Left hindlimb (tissue), 1 donor: ENCODE measurements around the gene TTC22.
"Not testable (repeated sequence)": the region's sequence is repeated elsewhere in the genome, so short reads cannot be mapped to it uniquely, and the experiment has no call there.

Source experiments
- DNase-seq: peaks from one replicate; pipeline ENCODE4 v3.0.0-alpha.2; 2018

TTC22 gene

DNA sequence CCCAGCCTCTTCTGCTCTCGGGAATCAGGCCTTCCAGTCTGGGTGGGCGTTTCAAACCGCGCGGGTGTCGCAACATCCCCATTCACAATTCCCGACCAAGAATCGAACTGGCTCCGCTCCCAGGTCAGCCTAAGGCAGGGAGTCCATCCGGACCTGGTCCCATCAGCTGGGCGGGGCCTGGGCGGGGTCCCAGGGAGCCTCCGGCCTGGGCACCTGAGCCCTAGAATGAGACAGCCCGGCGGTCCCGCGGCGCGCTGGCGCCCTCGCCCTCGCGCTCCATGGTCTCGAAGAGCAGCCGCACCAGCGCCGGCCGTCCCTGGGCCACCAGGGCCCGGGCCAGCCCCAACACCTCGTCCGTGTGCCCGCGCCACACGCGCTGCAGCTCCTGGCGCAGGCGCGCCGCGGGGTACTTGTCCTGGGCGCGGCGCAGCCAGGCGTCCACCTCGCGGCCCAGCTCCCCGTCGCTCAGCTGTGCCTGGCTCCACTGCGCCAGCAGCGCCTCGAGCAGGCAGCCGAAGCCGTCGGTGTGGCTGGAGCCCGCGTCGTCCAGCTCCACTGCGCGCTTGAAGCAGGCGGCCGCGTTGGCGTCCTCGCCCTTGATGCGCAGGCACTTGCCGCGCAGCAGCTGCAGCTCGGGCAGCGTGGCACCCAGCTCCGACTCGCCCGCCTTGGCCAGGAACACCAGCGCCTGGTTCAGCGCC, 19.9 kb downstream of the TTC22 start:
- DNase-seq = no peak

DNA sequence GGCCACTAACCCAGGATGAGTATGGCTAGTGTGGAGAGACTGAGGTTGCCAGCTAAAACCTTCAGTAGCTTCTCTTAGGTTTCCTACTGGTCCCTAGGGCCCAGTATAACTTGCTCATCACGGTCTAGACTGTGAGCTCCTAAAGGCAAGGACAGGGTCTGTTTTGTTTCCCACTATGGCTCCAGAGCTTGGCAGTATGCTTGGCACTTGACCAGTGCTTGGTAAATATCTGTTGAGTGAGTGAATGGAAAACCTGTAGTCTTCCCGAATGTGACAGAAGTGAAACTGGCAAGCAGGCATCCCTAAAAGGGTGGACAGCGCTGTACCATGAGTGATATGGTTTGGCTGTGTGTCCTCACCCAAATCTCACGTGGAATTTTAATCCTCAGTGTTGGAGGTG, 23.7 kb downstream of the TTC22 start:
- no peak for DNase-seq

DNA sequence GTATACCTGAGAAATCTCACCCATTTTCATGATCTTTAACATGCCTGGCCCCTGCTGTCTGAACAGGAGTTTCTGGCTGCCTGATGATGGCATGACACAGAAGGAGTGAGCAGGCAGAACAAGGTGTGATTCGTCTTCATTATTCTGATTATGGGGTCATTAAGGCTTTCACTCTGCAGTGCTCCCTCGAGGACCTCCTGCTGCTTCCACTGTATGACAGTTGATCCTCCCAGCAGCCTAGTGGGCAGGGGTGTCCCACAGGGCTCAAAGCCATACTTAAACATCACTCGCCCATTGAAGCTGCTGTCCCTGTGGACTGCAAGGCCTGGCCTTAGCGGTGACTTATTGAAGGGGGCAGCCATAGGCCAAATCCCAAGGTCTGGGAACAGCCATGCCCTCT, 24.1 kb downstream of the TTC22 start:
- DNase-seq = no peak

DNA sequence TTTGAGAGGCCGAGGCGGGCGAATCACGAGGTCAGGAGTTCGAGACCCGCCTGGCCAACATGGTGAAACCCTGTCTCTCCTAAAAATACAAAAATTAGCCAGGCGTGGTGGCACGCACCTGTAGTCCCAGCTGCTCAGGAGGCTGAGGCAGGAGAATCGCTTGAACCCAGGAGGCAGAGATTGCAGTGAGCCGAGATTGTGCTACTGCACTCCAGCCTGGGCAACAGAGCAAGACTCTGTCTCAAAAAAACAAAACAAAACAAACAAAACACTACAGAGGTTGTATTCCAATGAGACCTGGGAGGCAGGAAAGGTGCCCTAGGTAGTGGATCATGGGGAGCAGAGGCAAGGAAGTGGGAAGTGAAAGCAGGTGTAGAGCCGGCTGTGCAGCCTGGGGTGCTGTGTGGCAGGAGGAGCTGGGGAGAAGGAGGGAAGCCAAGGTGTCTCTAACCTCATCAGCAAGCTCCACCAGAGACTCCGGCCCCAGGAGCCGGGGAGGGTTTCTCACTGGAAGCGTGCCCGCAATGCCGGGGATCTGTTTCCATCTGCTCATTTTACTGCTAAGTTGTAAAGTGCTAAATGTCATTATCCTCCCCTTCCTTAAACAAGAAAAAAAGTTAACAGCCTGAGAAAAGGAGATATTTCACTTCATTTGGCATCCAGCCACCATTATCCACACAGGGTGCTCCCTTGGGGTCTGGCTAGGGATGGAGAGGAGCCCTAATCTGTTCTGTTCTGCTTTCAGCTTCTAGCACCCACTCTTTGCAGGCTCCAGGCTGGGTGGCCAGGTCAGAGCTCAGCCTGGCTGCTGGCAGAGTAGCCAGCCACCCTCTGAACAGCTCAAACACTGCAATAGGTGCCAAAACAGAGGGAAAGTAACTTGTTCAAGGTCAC, 25.0 kb downstream of the TTC22 start:
- DNase-seq = not testable (repeated sequence)

DNA sequence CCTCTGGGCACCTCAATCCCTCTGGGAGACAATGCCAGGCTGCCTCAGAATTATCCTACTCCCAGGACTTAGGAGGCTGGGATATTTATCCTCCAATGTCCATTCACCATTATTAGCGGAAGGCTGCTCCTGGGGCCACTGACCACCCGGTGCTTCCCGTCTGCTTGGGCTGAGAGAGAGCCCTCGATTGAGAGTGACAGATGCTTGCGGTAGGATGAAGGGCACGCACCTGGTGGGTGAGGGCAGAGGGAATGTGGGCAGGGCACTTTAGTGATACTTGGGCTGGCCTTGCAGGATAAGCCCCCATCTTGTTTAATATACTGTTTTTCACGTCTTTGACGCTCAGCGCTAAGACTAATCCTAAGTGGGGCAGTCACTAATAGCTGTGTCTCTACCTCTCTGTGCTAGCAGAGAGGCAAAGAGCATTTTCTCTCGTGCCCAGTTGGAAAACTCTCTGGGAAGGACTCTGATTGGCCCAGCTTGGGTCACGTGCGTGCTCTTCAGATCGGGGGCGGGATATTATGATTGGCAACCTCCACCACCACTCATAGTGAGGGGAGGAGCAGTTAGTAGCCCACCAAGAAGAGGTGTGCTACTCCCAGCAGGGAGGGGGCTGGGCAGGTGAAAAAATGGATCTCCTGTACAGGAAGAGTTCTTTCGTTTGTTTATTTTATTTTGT, 26.2 kb downstream of the TTC22 start:
- DNase-seq = no peak

DNA sequence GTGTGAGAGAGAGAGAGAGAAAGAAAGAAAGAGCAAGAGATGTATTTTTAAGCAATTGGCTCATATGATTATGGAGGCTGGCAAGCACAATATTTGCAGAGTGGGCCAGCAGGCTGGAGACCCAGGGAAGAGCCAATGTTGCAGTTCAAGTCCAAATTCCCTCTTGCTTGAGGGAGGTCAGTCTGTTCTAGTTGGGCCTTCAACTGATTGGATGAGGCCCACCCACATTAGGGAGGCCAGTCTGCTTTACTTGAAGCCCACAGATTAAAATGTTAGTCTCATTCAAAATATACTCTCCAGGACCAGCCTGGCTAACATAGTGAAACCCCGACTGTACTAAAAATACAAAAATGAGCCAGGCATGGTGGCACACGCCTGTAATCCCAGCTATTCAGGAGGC, 28.2 kb downstream of the TTC22 start:
- DNase-seq = no peak

DNA sequence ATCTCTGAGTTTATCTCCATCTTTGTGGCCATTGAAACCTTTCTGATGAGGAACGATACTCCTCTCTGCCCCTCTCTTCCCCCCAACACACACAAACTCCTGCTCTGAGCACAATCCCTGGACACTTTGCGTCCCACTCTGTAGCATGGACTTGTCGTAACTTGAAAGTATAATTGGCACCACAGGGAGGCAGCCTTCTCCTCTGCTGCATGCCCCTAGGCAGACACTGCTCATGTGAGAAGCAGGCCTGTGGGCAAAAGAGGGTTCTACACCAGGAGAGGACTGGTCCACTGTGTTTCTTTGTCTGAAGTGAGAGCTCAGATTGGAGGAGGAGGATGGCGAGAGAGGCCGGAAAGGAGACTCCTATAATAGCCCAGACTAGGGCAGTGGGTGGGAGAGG, 33.0 kb downstream of the TTC22 start:
- no peak for DNase-seq

DNA sequence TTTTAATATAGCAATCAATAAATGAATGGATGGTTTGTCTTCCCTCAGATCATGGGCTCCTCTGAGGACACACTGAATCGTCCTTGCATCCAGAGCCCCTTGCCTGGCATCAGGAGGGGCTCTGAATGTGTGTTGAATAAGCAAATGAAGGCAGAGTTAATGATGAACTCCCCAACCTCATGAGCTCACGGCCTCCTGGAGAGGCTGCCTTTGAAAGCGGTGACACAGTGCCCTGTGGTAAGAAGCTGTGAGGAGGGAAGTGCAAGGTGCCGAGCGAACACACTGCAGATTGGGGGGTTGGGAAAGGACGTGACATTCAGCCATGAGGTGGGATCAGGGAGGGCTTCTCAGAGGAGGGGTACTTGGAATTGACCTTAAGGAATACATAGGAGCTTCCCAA, 33.6 kb downstream of the TTC22 start:
- DNase-seq = no peak

DNA sequence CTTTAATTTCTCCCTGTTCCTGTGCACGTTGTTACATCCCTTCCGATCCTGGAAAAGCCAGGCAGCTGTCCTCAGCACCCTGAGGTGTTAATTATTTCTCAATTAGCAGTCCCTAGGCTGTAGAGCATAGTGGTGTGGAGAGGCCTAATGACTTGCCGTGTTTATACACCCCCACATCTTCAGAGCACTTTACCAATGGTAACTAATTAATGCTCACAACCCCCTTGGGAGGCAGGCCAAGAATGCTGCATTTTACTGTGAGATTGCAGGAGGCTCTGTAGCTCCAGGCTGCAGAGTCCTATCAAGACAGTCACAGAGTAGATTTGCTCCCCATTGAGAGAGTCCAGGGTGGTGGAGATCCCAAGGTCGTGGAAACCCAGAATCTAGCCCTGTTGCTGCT, 34.4 kb downstream of the TTC22 start:
- no peak for DNase-seq

DNA sequence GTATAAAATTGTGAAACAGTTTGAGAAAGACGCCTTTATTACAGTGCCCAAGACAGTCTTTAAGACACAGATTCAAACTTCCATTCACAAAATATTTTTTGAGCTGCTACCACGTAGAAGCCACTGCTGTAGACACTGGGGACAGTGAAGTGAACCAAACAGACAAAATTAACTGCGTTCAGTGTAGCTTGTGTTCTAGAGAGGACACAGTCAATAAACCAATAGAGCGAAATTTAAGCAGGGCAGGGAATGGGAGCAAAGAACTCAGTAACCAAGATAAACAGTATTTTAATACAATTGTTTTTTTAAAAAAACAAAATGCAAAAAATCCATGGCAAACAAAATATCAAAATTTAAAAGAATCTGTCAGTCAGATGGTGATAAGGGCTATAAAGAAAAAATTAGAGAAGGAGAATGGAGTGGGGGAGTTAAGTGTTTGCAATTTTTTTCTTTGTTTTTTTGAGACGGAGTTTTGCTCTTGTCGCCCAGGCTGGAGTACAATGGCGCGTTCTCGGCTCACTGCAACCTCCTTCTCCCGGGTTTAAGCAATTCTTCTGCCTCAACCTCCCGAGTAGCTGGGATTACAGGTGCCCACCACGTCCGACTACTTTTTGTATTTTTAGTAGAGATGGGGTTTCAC, 36.1 kb downstream of the TTC22 start:
- DNase-seq = no peak

DNA sequence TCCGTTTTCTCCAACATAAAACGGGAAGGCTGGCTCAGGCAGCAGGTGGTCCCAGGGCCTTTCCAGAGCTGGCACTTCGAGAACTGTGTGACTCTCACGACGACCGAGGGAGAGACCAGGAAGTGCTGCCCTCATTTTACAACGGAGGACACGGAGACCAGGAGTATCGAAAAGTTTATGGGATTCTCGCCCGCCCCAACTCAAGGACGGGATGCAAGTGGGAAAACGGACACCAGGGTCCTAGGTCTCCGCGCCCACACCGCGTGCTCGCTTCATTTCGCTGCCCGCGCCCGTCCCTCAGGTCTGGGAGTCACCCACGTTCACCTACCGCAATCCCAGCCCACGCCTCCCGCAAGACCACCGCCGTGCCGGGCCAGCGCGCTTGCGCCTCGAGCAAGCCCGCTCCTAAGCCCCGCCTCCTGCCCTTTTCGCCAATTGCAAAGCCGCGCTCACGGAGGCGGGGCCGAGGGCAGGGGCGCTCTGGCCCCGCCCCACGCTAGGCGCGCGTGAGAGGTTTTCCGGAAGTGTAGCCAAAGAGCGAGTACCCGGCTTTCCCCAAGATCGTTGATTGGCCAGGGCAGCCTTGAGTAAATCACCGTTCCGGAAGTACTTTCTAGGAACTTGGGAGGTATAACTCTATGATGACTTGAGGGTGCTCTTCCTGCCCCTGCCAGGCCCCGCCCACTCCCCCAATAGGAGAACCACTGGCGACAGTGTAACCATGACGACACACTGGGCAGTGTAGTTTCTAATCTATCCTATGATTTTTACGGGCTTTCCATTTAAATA, 36.8 kb downstream of the TTC22 start, which contains the start of gene PARS2:
PARS2 (minus strand) TSS at position 391 of the 789 bp plus-strand sequence. CDS start 5,362 bp downstream, outside the sequence.
- peak; percentile 98 for DNase-seq

DNA sequence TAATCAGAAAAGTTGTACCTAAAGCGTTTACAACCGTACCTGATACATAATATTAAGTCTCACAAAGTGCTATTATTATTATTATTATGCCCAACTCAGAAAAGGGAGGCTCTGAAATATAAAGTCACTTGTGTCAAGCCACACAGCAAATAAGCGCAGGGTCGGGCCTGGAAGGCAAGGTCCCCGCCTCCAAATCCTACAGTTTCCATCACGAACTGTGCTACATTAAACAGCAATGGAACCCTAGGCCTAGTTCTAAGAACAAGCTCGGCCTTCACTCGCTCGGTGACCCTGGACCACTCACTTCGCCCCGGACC, 37.3 kb downstream of the TTC22 start:
- DNase-seq = no peak

DNA sequence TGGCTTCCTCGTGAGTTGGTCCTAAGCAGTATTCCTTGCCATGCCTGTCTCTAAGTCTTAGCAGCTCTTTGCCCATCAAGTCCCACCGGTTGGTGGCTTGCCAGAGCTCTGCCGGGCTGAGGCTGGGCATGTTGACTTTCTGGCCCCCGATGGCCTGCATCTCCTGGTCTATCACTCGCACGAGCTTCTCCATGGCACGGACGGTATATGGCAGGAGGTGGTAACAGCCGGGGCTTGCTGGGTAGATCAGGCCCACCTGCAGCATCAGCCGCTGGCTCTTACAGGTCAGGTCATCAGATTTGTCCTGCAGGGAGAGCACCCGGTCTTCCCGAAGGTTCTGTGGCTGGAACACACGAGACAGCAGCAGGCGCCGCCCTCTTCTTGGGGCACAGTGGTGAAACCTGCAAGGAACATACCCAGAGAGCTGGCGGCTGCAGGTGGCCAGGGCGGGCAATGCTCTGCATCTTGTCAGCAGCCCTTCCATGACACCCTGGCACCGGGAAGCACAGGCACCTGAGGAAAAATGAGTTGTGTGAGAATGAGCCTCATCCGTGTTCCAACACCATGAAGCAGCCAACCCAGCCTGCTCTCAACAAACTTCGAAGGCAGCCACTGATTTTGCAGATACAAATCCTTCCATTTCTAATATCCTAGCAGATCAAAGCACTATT, 42.3 kb downstream of the TTC22 start:
- no peak for DNase-seq

DNA sequence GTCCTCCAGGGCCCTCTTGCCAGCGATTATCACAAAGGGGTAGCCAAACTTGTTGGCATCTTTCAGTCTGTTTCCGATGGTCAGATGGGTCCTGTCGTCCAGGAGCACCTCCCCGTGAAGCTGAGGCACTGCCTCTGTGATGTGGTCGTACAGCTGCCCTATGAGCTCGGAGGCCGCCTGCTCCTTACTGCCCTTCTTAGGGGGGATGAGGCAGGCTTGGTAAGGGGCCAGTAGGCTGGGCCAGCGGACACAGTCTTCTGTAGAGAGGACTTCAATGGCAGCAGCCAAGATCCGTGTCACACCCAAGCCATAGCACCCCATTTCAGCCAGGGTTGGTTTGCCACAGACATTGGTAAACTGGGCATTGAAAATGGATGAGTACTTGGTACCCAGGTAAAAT, 43.3 kb downstream of the TTC22 start:
- DNase-seq = no peak

DNA sequence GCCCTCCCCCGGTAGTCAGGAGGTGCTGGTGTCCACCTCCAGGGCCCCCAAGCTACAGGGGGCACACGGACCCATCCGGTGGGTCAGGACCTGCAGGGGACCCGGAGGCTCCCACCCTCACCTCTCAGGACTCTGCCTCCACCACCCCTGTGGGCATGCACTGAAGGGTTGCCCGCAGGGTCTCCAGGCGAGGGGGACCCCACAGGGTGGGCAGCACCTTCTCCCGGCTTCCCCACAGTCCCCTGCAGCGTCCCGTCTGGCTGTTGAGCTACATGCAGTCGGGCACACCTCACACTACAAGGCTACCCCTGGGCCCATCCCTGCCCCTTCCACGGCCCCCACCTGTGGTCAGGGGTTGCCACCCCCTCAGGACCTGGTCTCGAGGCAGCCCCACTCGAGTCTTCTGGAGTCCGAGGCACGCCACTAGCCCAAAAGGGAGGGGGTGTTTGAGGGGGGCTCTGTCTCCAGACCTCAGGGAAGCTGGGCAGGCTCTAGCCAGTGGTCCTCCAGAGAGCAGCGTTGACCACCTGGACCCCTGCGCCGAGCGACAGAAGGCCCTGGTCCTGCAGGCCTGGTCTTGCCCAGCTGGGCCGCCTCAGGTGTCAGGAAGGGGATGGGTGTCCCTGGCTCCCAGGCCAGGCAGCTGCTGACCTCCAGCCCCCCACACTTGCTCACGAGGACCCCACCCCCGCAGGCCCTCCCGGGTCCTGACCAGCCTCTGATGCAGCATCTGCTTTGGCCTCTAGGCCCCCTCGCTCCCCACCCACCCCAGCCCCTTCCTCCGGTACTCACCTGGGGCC, 46.4 kb downstream of the TTC22 start:
- DNase-seq = no peak

DNA sequence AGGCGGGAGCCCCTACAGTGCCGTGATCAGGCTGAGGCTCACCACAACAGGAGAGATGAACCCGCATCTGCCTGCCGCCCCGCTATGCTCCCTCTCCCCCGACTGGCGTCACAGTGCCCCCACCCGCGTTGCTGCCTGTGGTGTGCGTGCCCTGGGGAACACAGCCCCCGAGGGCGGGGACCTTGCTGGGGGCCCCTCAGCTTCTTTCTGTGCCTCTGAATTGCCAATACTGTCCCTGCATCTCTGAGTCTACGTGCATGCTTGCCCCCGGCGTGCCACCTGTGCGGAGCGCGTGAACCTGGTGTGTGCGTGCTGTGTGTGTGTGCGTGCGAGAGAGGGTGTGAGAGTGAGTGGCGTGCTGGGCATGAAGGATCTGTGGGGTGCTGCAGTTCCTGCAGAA, 47.1 kb downstream of the TTC22 start:
- no peak for DNase-seq

DNA sequence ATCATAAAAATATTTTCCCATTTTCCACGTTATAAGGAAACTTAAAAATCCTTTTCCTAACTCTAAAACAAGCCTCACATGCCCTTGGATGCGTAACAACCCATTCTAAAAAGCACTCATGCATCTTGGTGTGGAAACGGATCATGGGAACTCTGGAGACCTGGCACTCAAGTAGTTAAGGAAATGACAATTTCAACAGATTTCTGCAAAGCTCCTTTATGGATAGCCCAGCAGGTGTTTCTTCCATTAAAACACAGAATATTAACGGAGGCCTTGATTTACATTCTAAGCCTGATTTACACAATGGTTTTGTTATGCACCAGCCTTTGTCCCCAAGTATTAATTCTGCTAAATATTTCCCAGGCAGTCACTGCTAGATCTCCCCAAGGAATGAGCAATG, 49.7 kb downstream of the TTC22 start:
- DNase-seq = no peak

DNA sequence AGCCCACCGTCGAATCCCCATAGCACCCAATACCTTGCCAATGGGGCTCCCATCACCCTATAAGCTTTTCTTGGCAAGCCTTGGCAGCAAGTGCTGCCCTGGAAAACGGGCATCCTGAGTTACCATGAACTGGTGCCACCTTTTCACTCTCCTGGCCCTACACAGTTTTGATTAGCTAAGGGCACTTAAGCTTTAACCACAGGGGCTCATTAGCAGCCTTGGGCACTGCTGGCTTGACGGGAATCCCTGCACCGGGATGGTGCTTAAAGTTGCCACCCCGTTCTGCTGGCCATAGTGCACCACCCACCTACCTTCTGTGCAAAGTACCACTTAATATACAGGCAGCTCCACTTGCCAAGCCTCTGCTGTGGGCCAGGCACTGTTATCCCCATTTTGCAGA, 50.5 kb downstream of the TTC22 start:
- DNase-seq = peak; percentile 0

DNA sequence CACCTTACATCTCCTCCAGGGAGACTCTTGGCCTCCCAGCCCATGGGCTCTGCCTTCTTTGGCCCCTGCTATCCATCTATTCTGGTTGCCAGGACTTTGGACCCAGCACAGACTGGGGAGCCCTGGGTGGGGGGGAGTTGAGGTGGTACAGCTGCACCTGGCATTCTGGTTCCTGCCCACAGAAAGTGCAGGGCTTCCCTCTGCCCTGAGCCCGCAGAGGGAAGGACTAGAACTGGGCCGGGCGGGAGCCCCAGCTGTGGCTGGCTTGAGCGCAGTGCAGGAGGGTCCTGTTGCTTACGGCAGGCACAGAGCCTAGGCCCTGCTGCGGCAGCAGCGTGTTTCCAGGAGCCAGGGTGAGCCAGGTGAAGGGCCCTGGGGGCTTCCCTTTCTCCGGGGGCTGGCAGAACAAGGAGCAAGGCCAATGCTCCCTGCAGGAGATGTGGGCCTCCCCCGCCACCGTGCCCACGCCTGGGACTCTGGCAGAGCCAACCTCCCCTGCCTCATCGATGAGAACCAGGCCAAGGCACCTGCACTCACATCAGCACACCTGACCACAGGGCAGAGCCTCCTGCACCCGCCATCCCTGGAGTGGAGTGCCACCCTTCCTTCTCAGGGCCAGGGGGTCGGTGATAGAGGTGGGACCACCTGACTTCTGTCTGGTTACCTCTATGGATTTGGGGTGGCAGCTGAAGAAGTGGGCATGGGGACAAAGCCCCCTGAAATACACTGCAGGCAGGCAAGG, 52.9 kb downstream of the TTC22 start:
- no peak for DNase-seq

DNA sequence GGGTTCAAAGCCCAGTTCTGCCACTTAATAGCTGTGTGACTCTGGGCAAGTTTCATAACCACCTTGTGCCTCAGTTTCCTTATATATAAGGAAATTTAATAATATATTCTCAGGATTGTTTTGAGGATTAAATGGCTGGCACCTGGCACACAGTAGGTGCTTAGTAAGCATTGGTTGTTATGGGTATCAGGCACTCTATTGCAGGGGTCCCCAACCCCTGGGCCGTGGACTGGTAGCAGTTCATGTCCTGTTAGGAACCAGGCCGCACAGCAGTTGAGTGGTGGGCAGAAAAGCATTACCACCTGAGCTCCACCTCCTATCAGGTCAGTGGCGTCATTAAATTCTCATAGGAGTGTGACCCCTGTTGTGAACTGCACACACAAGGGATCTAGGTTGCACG, 55.3 kb downstream of the TTC22 start:
- DNase-seq = no peak
